GM19463 (cell line): Measurements from ENCODE around the gene CDH4.

Experiments
- ATAC-seq: cut with Tn5 transposase; IDR thresholded peaks from one replicate; pipeline ENCODE4 v1.9.1; 2021; ENCODE audit warnings: mild to moderate bottlenecking, moderate library complexity; ENCODE audit not compliant: unreplicated experiment

The CDH4 gene

DNA sequence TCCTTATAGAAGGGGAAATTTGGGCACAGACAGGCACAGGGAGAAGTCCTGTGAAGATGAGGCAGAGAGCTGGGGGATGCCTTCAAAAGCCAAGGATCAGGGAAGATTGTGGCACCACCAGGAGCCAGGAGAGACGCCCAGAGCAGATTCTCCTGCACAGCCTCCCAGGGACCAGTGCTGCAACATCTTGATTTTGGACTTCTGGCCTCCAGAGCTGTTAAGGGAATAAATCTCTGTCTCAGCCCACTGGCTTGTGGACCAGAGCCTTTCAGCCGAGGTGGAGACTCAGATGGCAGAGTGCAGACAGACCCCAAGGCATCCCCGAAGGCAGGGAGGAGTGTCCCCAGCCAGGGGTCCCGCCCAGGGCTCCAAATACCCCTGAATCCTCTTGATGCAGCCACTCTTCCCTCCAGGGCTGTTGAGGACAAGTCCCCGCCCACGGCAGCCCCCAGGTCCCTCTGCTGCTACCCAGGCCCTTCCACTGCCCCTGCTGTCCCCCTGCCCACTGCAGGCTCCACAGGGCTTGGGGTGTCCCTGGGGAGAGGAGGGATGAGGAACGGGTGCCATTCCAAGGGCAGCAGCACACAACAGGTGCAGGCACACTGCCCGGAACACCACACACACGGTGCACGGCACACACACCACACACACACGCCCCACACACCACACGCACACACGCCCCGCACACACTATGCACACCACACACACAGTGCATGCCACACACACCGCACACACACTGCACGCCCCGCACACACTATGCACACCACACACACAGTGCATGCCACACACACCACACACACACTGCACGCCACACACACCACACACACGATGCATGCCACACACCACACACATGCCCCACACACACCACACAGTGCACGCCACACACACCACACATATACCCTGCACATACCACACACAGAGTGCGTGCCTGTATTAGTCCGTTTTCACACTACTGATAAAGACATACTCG is 502.2 kb downstream of the CDH4 start:
- no peak for ATAC-seq

DNA sequence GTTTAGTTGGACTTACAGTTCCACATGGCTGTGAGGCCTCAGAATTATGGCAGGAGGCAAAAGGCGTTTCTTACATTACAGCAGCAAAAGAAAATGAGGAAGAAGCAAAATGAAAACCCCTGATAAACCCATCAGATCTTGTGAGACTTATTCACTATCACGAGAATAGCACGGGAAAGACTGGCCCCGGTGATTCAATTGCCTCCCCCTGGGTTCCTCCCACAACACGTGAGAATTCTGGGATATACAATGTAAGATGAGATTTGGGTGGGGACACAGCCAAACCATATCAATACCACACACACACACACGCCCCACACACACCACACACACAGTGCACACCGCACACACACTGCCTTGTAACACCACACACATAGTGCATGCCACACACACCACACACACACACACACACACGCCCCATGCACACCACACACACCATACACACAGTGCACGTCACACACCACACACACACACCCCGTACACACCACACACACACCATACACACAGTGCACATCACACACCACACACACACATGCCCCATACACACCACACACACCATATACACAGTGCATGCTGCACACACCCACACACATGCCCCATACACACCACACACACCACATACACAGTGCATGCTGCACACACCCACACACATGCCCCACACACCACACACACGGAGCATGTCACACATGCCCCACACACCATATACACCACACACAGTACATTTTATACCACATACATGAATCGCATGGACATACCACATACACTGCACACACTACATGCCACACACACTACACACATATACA is 503.1 kb downstream of the CDH4 start:
- ATAC-seq, result no peak

DNA sequence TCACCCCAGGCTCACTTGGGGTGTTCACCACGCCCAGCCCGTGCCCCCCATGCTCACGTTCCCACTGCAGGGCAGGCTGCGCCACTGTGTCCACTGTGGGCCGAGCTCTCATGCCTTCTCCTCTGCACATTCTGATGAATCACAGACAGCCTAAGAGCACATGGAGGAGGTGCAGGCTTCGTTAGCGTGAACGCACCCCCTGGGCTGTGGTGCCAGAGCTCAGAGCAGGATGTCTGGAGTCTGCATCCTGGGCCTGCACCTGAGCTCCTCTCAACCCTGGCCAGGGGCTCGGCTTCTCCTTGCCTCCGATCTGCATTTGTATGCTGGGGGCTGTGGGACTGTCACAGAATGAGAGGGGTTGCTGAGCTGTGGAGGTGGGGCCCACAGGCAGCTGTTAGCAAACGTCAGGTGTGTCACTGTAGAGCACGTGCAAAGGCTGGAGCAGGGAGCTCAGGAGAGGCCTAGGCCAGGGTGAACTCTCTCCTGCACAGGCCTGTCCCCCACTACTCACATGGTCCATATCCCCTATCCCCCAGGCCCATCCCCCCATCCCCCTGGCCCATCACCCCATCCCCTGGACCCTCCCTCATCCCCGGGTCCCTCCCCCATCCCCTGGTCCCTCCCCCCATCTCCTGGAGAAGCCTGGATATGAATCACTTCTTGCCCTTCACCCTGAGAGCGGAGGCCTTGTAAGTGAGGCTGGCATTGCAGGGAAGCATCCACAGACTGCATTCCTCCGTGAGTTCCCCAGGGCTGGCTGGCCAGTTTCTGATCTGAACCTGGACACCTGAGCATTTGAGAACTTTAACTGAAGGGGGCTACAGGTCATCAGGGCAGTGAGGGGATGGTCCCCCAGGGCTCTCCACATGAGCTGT is 504.1 kb downstream of the CDH4 start:
- ATAC-seq, result no peak

DNA sequence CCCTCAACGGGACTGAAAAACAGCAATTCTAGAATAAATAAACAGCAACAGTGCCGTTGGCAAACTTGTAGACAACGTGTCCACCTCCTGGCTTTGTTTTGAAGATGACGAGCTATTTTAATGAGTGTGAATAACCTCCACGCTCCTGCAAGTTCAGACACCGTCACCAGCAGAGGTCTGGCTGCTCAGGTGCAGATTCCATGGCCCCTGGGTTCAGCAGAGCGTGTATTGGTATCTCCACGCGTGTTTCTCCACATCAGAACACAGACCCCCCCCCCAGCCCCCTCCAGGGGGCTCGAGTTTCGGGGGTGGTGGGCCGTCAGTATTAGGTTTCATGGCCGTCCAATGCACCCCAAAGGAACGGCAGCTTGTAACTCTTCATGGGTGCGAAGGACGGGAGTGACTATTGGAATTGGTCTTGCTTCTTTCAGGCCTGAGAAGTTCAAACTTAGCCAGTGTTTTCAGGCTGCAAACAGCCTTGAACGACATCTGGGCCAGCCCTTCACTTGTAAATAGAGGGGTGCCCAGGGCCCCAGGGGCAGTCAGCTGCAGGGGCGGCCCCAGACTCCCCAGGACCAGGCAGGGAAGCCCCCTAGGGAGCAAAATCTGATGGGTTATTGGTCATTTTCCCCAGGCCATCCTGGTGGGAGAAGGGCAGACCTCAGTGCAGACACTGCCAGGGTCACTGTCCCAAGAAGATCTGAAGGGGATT is 505.1 kb downstream of the CDH4 start:
- no peak for ATAC-seq

DNA sequence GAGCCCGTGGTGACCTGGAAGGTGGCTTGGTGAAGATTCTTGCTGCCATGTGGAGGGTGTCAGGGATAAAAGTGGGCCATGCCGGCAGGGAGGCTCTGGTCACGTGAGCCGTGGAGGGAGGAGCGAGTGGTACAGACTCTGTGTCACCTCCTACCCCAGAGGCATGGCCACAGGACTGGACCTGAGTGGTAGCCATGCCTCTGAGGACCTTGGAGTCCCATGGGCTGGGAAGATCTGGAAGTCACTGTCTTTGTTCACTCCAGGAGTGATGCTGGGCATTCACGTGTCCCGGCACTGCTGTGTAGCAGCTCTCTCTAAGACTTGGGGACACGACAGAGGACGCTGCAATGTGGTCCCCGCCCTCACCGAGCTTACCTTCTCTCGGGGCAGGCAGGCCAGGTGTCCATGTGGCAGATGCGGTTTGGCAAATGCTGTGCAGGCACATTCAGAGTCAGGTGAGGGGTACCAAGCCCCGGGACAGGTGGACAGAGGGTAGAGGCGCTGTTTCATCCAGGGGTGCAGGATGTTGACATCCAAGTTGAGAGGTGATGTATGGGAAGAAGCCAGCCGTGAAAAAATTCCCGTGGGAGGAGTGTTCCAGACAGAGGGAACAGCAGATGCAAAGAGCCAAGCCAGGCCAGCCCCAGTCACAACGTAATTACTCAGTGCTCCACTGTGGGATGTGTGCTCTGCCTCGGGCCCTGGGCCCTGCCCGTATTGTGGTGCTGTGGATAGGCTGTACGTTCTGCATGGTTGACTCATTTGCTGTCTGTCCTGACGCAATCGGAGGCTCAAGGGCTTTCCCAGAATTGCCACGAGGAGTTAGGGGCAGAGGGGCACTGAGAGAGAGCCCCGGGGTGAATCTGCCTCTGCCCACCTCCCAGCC is 505.9 kb downstream of the CDH4 start:
- no peak for ATAC-seq

DNA sequence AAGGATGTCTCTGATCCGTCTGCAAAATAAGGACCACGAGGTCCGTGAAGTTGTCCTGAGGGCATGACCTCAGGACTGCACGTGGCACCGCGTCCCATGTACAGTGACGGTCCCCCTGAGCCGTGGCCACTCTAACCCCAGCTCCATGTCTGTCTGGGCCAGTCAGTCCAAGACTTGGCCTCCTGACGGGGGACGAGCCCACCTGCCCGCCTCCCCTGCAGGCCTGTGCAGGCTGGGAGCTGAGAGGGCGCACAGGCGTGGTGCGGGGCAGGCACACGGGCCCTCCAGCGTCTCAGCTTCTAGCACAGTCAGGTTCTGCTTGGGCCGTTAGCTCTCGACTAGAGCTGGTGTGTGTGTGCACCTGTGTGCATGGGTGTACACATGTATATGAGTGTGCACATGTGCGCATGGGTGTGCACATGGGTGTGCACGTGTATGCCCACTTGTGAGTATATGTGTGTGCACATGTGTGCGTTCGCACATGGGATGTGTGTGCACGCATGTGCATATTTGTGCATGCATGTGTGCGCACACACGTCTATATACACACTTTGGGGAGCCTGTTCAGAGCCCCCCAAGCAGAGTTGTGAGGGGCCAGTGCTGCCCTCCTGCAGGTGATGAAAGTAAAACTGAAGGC is 506.6 kb downstream of the CDH4 start:
- no peak for ATAC-seq

DNA sequence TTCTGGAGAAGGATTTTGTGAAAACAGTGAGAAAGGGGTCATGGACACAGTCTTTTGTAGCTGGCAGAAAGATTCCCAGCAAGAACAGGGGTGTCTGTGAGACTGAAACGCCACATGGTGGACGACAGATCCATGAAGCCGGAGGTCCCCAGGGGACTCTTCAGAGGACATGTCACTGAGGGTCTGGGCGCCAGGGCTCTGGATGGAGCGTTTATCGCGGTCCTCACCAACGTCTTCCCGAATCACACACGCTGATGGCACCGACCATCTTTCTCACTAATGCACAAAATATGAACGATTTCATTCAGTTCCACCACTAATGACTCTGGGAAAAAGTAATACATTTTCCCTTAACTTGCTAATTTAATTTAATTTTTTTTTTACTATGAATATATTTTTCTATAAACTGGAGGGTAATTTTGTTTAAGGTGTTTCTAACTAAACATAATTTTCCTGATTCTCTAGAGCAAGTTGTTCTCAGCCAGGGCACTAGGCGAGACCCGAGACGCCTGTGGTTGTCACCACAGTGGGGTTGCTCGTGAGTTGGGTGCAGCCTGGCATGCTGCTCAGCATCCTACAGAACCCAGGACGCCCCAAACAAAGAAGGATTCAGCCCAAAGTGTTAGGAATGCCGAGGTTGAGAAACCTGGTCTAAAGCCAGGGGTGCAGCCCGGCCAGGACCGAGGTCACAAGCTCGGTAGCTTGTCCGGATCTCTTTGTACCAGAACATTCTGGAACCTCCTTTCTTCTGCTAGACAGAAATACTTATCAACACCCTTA is 507.4 kb downstream of the CDH4 start:
- no peak for ATAC-seq

DNA sequence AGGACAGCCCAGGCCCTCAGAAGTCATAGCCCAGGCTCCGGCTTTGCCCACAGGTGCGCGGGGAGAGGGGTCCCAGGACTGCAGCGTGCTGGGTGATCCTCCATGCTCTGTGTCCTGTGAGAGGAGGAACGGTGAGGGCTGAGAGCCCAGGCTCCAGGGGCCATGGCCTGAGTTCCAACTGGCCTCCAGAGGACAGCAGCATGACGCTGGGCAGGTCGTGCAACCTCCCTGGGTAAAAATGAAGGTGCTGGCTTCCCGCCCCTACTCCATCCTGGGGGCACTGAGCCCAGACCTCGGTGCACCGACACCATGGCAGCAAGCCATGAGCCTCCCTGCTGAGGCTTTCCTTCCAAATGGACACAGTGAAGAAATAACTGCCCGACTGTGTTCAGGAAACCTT is 508.3 kb downstream of the CDH4 start:
- no peak for ATAC-seq

DNA sequence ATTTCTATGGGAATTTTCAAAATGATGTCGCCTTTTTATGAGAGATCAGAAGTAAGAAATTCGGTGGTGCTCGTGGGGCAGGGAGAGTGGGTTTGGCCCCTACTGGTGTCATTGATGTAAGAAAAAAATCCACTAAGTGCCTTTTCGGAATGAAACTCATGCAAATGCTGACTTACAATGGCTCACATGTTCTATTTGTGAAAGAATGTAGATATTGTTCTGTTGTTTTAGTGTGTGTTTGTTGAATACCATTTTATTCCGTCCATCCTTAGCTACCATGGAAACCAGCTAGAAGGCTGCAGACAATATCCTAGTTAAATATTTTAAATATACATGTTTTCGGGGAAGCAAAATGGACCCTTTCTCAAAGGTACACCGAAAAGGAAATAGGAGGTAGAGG is 508.7 kb downstream of the CDH4 start:
- ATAC-seq, result no peak

DNA sequence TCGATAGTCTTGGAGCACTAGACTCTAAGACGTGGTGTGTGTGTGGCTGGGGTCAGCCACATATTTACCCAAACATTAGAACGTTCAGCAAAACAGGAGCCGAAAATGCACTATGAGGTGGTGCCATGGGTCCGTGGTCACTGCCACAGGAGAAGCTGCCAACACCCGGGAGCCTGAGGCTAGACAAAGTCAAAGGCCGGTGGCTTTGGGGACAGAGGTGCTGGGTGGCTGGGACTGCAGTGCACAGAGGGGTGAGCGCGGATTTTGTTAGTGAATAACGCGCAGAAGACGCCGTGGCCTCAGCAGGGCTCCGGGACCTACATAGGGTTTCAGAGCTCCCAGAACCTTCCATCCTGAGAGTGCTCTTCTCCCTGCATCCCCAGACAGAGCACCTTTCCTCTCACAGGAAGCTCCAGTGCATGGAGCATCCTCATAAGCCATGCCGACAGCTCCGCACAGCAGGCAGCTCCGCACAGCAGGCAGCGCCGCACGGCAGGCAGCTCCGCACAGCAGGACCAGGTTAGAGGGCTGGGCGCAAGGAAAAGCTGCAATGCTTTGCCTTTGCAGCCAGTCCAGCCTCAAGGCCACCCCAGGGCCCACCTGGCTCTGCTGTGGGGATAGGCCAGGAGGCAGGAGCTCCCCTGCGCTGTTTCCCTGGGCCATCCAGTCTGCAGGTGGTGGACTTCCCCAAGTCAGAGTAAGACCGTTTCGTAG is 509.5 kb downstream of the CDH4 start:
- ATAC-seq, result no peak

DNA sequence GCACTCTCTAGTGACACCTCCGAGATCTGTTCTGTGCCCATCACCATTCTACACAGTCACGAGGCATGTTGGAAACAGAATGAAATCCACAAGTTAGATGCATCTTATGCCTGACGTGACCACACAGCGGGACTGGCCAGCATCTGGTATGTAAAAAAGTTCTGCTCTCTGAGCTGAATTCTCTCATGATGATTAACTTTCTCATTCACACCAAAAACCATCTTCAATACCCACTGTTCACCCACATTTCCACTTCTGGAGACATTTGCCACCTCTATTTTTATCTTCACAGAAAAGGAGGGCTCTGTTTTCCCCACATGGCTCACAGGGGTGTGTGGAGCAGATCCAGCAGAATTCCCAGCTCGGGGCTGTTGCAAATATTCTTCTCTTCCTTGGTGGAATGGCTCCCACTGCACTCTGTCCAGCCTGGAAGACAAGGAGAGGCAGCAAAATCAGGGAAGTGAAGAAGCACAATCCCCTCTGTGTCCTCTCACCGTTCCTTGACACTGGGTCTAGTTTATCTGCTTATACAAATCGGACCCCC is 510.2 kb downstream of the CDH4 start:
- ATAC-seq, result no peak

DNA sequence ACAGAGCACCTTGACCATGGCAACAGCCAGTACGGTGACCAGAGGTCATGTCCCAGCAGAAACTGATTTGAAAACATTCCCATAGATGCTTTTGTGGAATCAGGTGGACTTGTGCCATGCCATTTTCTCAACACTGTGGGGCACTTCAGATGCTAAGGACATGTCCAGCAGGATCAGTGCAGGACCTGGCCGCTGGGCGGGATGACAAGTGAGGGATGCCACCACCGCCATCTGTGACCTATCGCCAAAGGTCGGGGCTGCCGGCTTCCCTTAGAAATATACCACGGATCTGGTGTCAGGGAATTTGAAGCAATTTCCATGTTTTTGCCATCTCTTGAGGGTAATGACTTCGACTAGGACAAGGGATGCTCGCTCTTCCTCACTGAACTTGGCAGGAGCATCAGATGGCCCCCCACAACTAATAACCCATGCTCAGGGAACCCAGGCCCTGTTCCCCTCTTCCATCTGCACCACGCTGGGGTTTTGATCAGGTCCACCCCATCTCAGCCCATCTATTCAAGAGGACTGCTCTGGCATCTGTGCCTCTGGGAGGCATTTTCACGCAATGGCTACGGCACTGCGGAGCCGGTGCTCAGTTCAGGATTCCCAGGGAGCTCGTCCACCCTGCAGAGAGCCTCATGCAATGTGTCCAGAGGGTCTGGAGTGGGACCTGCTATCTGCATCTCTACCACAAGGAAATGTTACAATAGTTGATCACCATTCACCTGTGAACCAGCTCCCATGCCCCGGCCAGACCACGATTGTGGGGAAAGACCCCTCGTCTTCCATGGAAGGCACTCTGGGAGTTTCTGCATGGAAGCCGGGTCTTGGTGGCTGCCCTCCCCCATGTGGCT is 511.1 kb downstream of the CDH4 start:
- no peak for ATAC-seq

DNA sequence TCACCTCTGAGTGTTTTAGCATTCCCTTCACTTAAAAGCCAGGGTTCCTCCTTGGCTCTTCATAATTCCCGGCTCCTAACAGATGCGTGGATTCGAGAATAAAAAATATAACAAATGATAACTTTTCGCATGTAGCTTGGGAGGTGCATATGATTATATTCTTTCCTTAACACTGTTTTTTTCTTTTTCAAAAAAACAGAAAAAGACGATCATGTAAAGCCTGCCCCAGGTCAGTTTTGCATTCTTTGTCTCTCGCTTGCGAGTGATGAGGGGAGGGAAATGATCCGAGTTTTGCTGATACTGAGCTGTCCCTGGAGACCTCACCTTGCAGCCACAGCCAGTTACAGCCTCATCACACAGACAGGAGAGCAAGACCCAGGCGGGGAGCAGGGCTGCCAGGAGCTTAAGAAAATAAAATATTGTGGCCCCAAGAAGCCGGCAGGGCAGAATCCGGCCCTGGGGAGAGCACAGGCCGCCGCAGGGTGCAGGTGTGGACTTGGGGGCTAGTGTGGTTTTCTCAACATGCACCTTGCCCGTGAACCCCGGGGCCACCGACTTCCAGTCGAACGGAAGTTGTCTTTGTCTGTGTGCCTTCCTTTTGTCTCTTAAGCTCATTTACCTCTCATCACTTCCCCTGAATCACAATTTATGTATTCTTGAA is 511.8 kb downstream of the CDH4 start:
- ATAC-seq, result no peak

DNA sequence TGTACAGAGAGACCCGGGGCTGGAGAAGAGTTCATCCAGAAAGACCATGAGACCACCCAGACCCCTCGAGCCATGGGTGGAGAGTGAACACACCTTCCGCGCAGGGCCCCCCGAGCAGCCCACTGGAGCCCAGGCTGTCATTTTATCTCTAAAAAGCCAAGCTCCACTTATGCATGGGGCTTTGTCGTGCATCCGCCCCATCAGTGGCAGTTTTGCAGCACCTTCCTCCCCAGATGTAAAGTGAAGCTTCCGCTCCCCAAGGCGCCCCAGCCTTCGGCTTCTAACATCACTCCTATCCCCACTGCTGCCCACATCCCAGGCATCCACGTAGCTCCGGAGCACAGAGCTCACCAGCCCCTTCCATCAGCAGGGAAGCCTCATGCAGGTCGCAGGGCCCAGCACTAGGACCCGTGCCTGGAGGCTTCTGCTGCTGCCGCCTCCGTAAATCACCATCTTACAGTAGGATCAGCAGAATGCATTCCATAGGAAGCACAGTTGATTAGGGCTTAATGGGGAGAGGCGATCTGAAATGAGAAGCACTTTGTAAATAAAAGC is 512.5 kb downstream of the CDH4 start:
- no peak for ATAC-seq

DNA sequence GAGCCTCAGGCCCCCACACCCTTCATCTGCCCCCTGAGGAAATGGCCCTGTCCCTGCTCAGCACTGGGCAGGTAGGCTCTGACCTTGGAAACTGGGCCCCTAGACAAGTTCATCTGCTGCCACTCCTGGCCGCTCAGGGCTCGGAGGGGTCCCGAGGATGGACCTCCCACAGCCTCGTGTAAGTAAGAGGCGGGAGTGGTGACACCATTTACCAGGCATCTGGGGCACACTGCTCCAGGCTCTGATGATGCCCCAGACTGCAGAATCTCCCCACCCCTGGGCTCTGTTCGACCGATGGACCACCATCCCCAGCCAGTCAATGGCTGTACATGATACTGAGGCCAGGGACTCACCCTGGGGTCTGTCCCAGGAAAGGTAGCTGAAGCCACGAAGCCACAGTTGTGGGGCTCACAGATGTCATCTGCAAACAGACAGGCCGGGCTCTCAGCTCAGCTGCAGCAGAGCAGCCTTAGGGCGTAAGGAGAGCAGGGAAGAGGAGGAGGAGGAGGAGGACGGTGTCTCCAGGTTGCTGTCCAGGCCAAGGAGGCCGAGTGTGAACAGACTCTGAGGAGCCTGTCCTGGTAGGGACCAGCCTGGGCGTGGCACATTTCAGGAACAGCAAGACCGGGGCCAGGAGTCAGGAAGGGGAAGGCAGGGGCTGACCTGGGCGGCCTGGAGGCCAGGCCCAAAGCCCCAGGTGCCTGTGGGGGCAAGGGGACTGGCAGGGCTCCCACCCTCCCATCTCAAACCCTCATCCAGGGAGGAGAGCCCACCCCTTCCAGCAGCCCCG is 513.2 kb downstream of the CDH4 start:
- ATAC-seq, result no peak
